Breast epithelium (tissue), 4 donors: Measurements from ENCODE around the gene NSUN5. TPM values are rescaled to one million over a fixed set of nuclear protein-coding genes. Genes with fewer than 3 reads are reported as not detected.

Experiments used
- DNase-seq, 2 donors: peaks; one replicate each; pipeline ENCODE4 v3.0.0-alpha.2; 2019; ENCODE audit warnings: low spot score in 2 of 2
- H3K27ac ChIP-seq, 2 donors: fragments of 200-600 bp; sonication (generic) in 1 of 2; one replicate each; pipeline ENCODE4 v1.5.1; 2016 to 2019; ENCODE audit warnings: mild to moderate bottlenecking in 1 of 2
- H3K27me3 ChIP-seq, 2 donors: fragments of 200-600 bp; sonication (generic) in 1 of 2; one replicate each; pipeline versions ENCODE4 v1.5.1 to v1.6.0; 2017 to 2019; ENCODE audit warnings: control low read depth in 1 of 2, mild to moderate bottlenecking in 1 of 2
- H3K36me3 ChIP-seq: fragments of 200-600 bp; one replicate; pipeline ENCODE4 v1.5.1; 2019
- H3K4me1 ChIP-seq, 2 donors: fragments of 200-600 bp; sonication (generic); one replicate each; pipeline ENCODE4 v1.5.1; 2016 to 2019; ENCODE audit warnings: control low read depth in 1 of 2
- H3K4me3 ChIP-seq, 3 donors: fragments of 200-600 bp; sonication (generic); 1 replicate in 2 of 3; 2 replicates in 1 of 3; pipeline ENCODE4 v1.5.1; 2016 to 2019; ENCODE audit warnings: mild to moderate bottlenecking in 3 of 3, moderate library complexity in 2 of 3
- H3K9me3 ChIP-seq, 2 donors: fragments of 200-600 bp; sonication (generic) in 1 of 2; one replicate each; pipeline ENCODE4 v1.5.1; 2016 to 2019; ENCODE audit warnings: control low read depth in 1 of 2
- POLR2A ChIP-seq: fragments of 450-650 bp; IDR thresholded peaks from one replicate; pipeline ENCODE4 v1.6.1; 2016; ENCODE audit warnings: antibody characterized with exemption, mild to moderate bottlenecking, moderate library complexity
- POLR2AphosphoS5 ChIP-seq, 3 donors: sonication (generic); formaldehyde crosslinking; IDR thresholded peaks; one replicate each; pipeline ENCODE4 v1.6.1; 2017; ENCODE audit warnings: antibody characterized with exemption in 3 of 3
- intact Hi-C: fragments of 100-400 bp; cut with DNase I; formaldehyde crosslinking; loops from one replicate; pipeline ENCODE4 v1.15.1; 2023; ENCODE audit warnings: low total_unique reads
- total RNA-seq, 3 donors: library from RNA; depleted of rRNA; stranded (reverse); fragments of >200 nt; gene quantifications; one replicate each; pipeline ENCODE4 v1.1.0, GENCODE V29; 2016
- TF ChIP-seq, protein P1 (sequence below), 3 donors: fragments of 450-650 bp; IDR thresholded peaks; one replicate each; pipeline ENCODE4 v1.5.1; 2016 to 2017; ENCODE audit warnings: antibody characterized with exemption in 3 of 3, mild to moderate bottlenecking in 3 of 3, moderate library complexity in 3 of 3

Gene NSUN5
- total RNA-seq, 3 donors from 2014 or later = 23.3 to 28.1 (median 24.2) TPM

DNA sequence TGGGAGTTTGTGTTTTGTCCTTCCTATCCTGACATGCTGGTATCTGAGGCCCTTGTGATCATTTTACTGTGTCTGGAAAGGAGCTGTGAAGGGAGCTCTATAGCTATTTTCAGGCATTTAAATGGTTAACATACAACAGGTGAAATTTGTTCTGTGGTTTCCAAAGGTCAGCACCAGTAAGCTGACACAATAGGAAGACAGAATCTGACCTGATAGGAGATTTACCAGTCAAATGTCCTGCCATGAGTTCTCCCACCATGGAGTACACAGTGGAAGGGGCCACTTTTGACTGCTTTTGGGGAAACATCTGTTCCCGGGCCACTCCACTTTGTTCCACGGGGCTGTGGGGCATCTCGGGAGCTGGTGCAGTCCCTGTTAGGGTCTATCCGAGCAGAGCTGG lies 36.9 kb upstream of the NSUN5 start:
- DNase-seq = no peak
- H3K36me3 ChIP-seq = no peaks in the 10 kb centered on the region
- H3K4me1 ChIP-seq = no peaks in the 10 kb centered on the region
- H3K27ac ChIP-seq = no peak overlapping the region
- TF ChIP-seq, protein P1, sequence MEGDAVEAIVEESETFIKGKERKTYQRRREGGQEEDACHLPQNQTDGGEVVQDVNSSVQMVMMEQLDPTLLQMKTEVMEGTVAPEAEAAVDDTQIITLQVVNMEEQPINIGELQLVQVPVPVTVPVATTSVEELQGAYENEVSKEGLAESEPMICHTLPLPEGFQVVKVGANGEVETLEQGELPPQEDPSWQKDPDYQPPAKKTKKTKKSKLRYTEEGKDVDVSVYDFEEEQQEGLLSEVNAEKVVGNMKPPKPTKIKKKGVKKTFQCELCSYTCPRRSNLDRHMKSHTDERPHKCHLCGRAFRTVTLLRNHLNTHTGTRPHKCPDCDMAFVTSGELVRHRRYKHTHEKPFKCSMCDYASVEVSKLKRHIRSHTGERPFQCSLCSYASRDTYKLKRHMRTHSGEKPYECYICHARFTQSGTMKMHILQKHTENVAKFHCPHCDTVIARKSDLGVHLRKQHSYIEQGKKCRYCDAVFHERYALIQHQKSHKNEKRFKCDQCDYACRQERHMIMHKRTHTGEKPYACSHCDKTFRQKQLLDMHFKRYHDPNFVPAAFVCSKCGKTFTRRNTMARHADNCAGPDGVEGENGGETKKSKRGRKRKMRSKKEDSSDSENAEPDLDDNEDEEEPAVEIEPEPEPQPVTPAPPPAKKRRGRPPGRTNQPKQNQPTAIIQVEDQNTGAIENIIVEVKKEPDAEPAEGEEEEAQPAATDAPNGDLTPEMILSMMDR (IDR thresholded peaks at IDR 0.05) = no peak
- no peaks in the 10 kb centered on the region for H3K9me3 ChIP-seq
- intact Hi-C loops = no loop called here
- no peak overlapping the region for H3K4me3 ChIP-seq
- no peaks in the 10 kb centered on the region for H3K27me3 ChIP-seq

DNA sequence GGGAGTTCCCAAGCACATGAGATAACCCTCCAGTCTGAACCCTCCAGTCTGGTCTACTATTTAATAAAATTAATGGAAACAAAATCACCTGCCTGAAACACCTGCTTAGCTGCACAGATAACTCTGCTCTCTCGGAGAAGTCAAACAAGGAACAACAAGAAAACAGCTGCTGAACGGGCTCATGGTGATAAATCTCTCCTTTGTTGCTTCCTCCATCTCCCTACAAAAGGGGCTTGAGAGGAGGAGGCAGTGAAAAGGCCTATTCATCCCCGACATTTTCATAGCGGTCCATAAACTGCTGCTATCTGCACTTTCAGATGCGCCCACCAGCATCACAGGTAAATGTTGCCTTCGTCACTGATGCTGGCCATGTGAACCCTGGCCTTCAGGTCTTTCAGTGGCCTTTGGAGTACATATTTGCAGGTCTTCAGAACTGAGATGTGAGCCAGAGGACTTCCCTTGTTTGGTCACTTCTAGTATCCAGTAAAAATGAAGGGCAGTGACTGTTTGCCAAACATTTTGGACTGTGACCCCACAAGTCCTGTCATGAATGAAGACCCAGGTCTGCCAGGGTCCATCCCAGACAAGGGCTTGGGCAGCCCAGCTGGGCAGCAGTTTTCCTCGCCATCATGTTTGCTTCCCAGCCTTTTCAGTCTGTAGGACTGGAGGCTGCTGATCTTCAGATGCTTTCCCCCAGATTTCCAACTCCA lies 35.2 kb upstream of the NSUN5 start:
- TF ChIP-seq POLR2AphosphoS5 (IDR thresholded peaks at IDR 0.05) (no peak), POLR2A (no peak)
- TF ChIP-seq, protein P1 (IDR thresholded peaks at IDR 0.05) = no peak
- H3K27me3 ChIP-seq = no peaks in the 10 kb centered on the region
- DNase-seq = no peak
- intact Hi-C loops = no loop called here
- no peak overlapping the region for H3K27ac ChIP-seq
- no peaks in the 10 kb centered on the region for H3K4me1 ChIP-seq
- H3K4me3 ChIP-seq = no peak overlapping the region
- H3K36me3 ChIP-seq = no peaks in the 10 kb centered on the region
- H3K9me3 ChIP-seq = no peaks in the 10 kb centered on the region

DNA sequence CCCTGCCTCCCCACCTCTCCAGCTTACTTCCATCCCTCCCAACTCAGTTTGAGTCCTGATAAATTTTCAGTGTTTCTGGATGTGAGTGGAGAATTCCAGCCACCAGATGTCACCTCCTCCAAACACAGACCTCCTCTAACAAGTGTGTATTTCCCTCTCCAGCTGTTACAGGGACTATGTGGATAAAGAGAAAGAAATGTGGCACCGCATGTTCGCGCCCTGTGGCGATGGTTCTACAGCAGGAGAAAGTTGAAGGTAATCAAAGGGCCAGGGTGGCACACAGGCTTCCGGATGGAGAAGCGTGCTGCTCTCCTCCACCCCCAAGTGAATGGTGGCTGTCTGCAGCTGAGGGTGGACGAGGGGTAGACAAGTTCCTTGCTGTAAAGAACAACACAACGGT lies 34.0 kb upstream of the NSUN5 start:
- Histone ChIP-seq H3K36me3 (no peaks in the 10 kb centered on the region), H3K27ac (no peak overlapping the region), H3K27me3 (no peaks in the 10 kb centered on the region), H3K4me1 (no peaks in the 10 kb centered on the region), H3K4me3 (peak overlapping the region; percentile 2 to 47 (median 27)), H3K9me3 (no peaks in the 10 kb centered on the region)
- no peak for DNase-seq
- no peak for TF ChIP-seq POLR2A
- TF ChIP-seq, protein P1 (IDR thresholded peaks at IDR 0.05) = peak in 2 of 3 donors; percentile 38
- intact Hi-C loops = no loop called here

DNA sequence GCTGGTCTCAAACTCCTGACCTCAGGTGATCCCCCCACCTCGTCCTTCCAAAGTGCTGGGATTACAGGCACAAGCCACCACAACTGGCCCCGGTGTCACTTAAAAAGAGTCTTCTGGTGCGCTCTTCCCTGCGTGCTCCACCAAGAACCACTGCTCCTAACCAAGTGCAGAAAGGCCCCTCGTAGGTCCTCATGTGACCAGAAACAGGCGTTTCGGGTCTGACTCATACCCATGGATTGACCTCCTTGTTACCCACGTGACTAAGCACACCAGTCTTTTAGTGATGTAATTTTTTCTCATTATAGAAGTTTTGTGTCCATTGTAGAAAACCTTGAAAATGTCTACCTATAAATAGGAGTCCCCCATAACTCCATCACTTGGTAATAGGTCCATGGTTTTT lies 33.3 kb upstream of the NSUN5 start:
- Histone ChIP-seq H3K36me3 (no peaks in the 10 kb centered on the region), H3K27ac (no peak overlapping the region), H3K27me3 (no peaks in the 10 kb centered on the region), H3K4me1 (no peaks in the 10 kb centered on the region), H3K9me3 (no peaks in the 10 kb centered on the region), H3K4me3 (no peak overlapping the region)
- intact Hi-C loops = no loop called here
- DNase-seq = no peak
- TF ChIP-seq, protein P1 (IDR thresholded peaks at IDR 0.05) = no peak
- TF ChIP-seq POLR2A (no peak), POLR2AphosphoS5 (IDR thresholded peaks at IDR 0.05) (no peak)

DNA sequence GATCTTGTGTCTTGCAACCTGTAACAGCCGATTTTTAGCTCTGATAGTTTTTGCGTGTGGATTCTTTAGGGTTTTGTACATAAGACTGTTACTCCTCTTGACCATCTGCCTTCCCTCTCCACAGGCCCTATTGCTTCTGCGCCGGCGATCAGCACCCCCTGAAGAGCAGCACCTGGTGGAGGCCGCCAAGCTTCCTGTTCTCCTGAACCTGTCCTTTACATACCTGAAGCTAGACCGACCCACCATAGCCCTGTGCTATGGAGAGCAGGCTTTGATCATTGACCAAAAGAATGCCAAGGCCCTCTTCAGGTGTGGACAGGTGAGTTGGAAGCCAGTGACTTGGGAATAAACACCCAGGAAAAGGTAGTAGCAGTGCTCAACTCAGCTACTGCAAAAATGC lies 31.9 kb upstream of the NSUN5 start:
- Histone ChIP-seq H3K4me3 (no peak overlapping the region), H3K27ac (no peak overlapping the region), H3K4me1 (no peaks in the 10 kb centered on the region), H3K36me3 (no peaks in the 10 kb centered on the region), H3K27me3 (no peaks in the 10 kb centered on the region), H3K9me3 (no peaks in the 10 kb centered on the region)
- DNase-seq = no peak
- intact Hi-C loops = no loop called here
- TF ChIP-seq, protein P1 (IDR thresholded peaks at IDR 0.05) = no peak
- TF ChIP-seq POLR2A = no peak
- no peak for TF ChIP-seq POLR2AphosphoS5 (IDR thresholded peaks at IDR 0.05)
